GM21390 (cell line): ENCODE measurements around the gene LRGUK.

Source experiments
- ATAC-seq: cut with Tn5 transposase; IDR thresholded peaks from one replicate; pipeline ENCODE4 v1.9.1; 2021; ENCODE audit not compliant: unreplicated experiment

LRGUK gene

GRCh38 chr7:134122980-134123379 lies 4.2 kb upstream of the LRGUK start:
- no peak for ATAC-seq

GRCh38 chr7:134126146-134126545 lies 994 bp upstream of the LRGUK start:
- no peak for ATAC-seq

- ATAC-seq, result no peak
These were observed 559 bp upstream of the LRGUK start for GRCh38 chr7:134126596-134126965.

GRCh38 chr7:134128829-134129228 lies 1.7 kb downstream of the LRGUK start:
- no peak for ATAC-seq

- no peak for ATAC-seq
These were observed 2.9 kb downstream of the LRGUK start for GRCh38 chr7:134129856-134130523.

- no peak for ATAC-seq
These were observed 6.9 kb downstream of the LRGUK start for GRCh38 chr7:134134004-134134403.

- ATAC-seq, result peak; percentile 88
These were observed 14.0 kb downstream of the LRGUK start for GRCh38 chr7:134140889-134141867.

GRCh38 chr7:134141868-134142264 lies 14.7 kb downstream of the LRGUK start:
- no peak for ATAC-seq

GRCh38 chr7:134153493-134154136 lies 26.5 kb downstream of the LRGUK start:
- ATAC-seq, result no peak

- no peak for ATAC-seq
These were observed 27.5 kb downstream of the LRGUK start for GRCh38 chr7:134154581-134155130.

GRCh38 chr7:134155206-134155605 lies 28.1 kb downstream of the LRGUK start:
- peak; percentile 67 for ATAC-seq

GRCh38 chr7:134155871-134156270 lies 28.7 kb downstream of the LRGUK start:
- no peak for ATAC-seq

GRCh38 chr7:134165252-134165651 lies 38.1 kb downstream of the LRGUK start:
- ATAC-seq, result no peak

- ATAC-seq, result no peak
These were observed 40.1 kb downstream of the LRGUK start for GRCh38 chr7:134167250-134167649.

GRCh38 chr7:134167841-134168240 lies 40.7 kb downstream of the LRGUK start:
- no peak for ATAC-seq

GRCh38 chr7:134174795-134175261 lies 47.7 kb downstream of the LRGUK start:
- peak; percentile 98 for ATAC-seq

- ATAC-seq, result no peak
These were observed 48.3 kb downstream of the LRGUK start for GRCh38 chr7:134175334-134176036.

GRCh38 chr7:134176037-134176350 lies 48.9 kb downstream of the LRGUK start:
- ATAC-seq, result no peak

GRCh38 chr7:134179036-134180011 lies 52.2 kb downstream of the LRGUK start:
- no peak for ATAC-seq

GRCh38 chr7:134180376-134180775 lies 53.2 kb downstream of the LRGUK start:
- no peak for ATAC-seq
